Sciatic nerve (tissue), 2 donors: ENCODE results near the gene IGHMBP2. TPM values are rescaled to one million over a fixed set of nuclear protein-coding genes. Genes with fewer than 3 reads are reported as not detected.

Experiments used
- ATAC-seq: fragments of 200-7000 bp; cut with Tn5 transposase; one replicate; pipeline ENCODE4 v1.9.1; 2020; ENCODE audit warnings: mild to moderate bottlenecking, moderate library complexity
- DNase-seq: peaks from one replicate; pipeline ENCODE4 v3.0.0-alpha.2; 2020; ENCODE audit warnings: low spot score
- intact Hi-C: fragments of 100-400 bp; cut with DNase I; formaldehyde crosslinking; loops from one replicate; pipeline ENCODE4 v1.14.2; 2022
- total RNA-seq: library from RNA; stranded (reverse); fragmentation: NEBNext Ultra II Directional; extraction: Animal tissue kit (Norgen Biotek cat#: 25700); gene quantifications from one replicate; pipeline ENCODE4 v1.2.1, GENCODE V29; 2021
- donor health status: DM: no; HTN: no; CAD: no.
- donor health status: DM: no; HTN: no; CAD: no.

The IGHMBP2 gene
- total RNA-seq, 1 donor from 2014 or later = 27.0 TPM

GRCh38 chr11:68936358-68936636, 32.6 kb downstream of the IGHMBP2 start:
- ATAC-seq (no peak), DNase-seq (no peak)
- intact Hi-C loops = no loop called here

- DNase-seq (no peak), ATAC-seq (no peak)
- intact Hi-C loops = no loop called here
Measured at GRCh38 chr11:68936676-68937620, 33.3 kb downstream of the IGHMBP2 start.

GRCh38 chr11:68938088-68938487, 34.4 kb downstream of the IGHMBP2 start:
- intact Hi-C loops = no loop called here
- ATAC-seq (no peak), DNase-seq (no peak)

- ATAC-seq (no peak), DNase-seq (no peak)
- intact Hi-C loops = no loop called here
Measured at GRCh38 chr11:68938816-68939582, 35.3 kb downstream of the IGHMBP2 start.

GRCh38 chr11:68939583-68940555, 36.2 kb downstream of the IGHMBP2 start:
- DNase-seq = no peak
- no peak for ATAC-seq
- intact Hi-C loops = no loop called here

GRCh38 chr11:68940651-68941323, 37.1 kb downstream of the IGHMBP2 start:
- ATAC-seq (no peak), DNase-seq (no peak)
- intact Hi-C loops = no loop called here

GRCh38 chr11:68941324-68942094, 37.8 kb downstream of the IGHMBP2 start:
- ATAC-seq (no peak), DNase-seq (no peak)
- intact Hi-C loops = no loop called here

- peak; percentile 43 for ATAC-seq
- no peak for DNase-seq
- intact Hi-C loops = no loop called here
Measured at GRCh38 chr11:68942095-68942620, 38.5 kb downstream of the IGHMBP2 start.

GRCh38 chr11:68942751-68943271, 39.1 kb downstream of the IGHMBP2 start:
- intact Hi-C loops = no loop called here
- ATAC-seq = peak; percentile 71

GRCh38 chr11:68946416-68947090, 42.9 kb downstream of the IGHMBP2 start:
- DNase-seq (no peak), ATAC-seq (peak; percentile 13)
- intact Hi-C loops = no loop called here

More at GRCh38 chr11:68942751-68943271, 39.1 kb downstream of the IGHMBP2 start:
- DNase-seq = no peak

- ATAC-seq (no peak), DNase-seq (no peak)
- intact Hi-C loops = no loop called here
Measured at GRCh38 chr11:68947151-68947550, 43.5 kb downstream of the IGHMBP2 start.

- intact Hi-C loops = no loop called here
- DNase-seq = no peak
- no peak for ATAC-seq
Measured at GRCh38 chr11:68948496-68948895, 44.8 kb downstream of the IGHMBP2 start.

- no peak for ATAC-seq
- intact Hi-C loops = no loop called here
- no peak for DNase-seq
Measured at GRCh38 chr11:68948935-68949334, 45.2 kb downstream of the IGHMBP2 start.

GRCh38 chr11:68950270-68950669, 46.6 kb downstream of the IGHMBP2 start:
- no peak for ATAC-seq
- intact Hi-C loops = no loop called here

GRCh38 chr11:68950762-68951161, 47.1 kb downstream of the IGHMBP2 start:
- DNase-seq (no peak), ATAC-seq (no peak)
- intact Hi-C loops = no loop called here

More at GRCh38 chr11:68950270-68950669, 46.6 kb downstream of the IGHMBP2 start:
- DNase-seq = no peak

- no peak for DNase-seq
- ATAC-seq = peak; percentile 86
Measured at GRCh38 chr11:68954836-68955606, 51.3 kb downstream of the IGHMBP2 start.

More at GRCh38 chr11:68954836-68955606, 51.3 kb downstream of the IGHMBP2 start:
- intact Hi-C loops = no loop called here
